ENCODE data around the gene ZNF219. TPM values are rescaled to one million over a fixed set of nuclear protein-coding genes. Genes with fewer than 3 reads are reported as not detected.

The ZNF219 gene
- total and polyA plus RNA-seq, 2 of the 13 experiments (the other 11 are each of a cell fraction or from before 2014, with no cell fraction given) = 34.5 to 36.6 TPM

GRCh38 chr14:21092273-21093011 is 6.0 kb downstream of the ZNF219 start (continued):
- TF ChIP-seq ARID3A (IDR thresholded peaks at IDR 0.05; ENCODE audit: low read depth, low read length) = no peak
- peak; percentile 91 for TF ChIP-seq CSRNP1 (CRISPR knock-in tag; IDR thresholded peaks at IDR 0.05)
- no peak for TF ChIP-seq ZBTB42 (CRISPR knock-in tag; IDR thresholded peaks at IDR 0.05)
- TF ChIP-seq NR2F6 (IDR thresholded peaks at IDR 0.05) = no peak
- TF ChIP-seq NR2F6 (CRISPR knock-in tag; IDR thresholded peaks at IDR 0.05) = peak; percentile 80; the same call in 1 of the 2 replicates
- no peak for TF ChIP-seq ZNF572 (CRISPR knock-in tag; IDR thresholded peaks at IDR 0.05)
- peak; percentile 77; the same call in 1 of the 2 replicates for TF ChIP-seq TIGD3 (CRISPR knock-in tag; IDR thresholded peaks at IDR 0.05; ENCODE audit: borderline replicate concordance)
- no peak for TF ChIP-seq CBX2 (IDR thresholded peaks at IDR 0.05; ENCODE audit: low read depth, low read length)
- TF ChIP-seq CBX2 (CRISPR knock-in tag; IDR thresholded peaks at IDR 0.05; ENCODE audit: low read depth) = no peak
- peak; percentile 70 for TF ChIP-seq FOSL2 (CRISPR knock-in tag; IDR thresholded peaks at IDR 0.05)
- no peak for TF ChIP-seq MZF1 (CRISPR knock-in tag; IDR thresholded peaks at IDR 0.05; ENCODE audit: borderline replicate concordance)
- no peak for TF ChIP-seq E2F1 (CRISPR knock-in tag; IDR thresholded peaks at IDR 0.05)
- no peak for TF ChIP-seq ZNF512B (CRISPR knock-in tag; IDR thresholded peaks at IDR 0.05; ENCODE audit: borderline replicate concordance)
- peak; percentile 94 for TF ChIP-seq MTA1 (CRISPR knock-in tag; IDR thresholded peaks at IDR 0.05; ENCODE audit: borderline replicate concordance)
- peak; percentile 86 for TF ChIP-seq ZNF350 (CRISPR knock-in tag; IDR thresholded peaks at IDR 0.05; ENCODE audit: borderline replicate concordance, low read depth)
- peak; percentile 80; the same call in 1 of the 2 replicates for TF ChIP-seq IRX3 (CRISPR knock-in tag; IDR thresholded peaks at IDR 0.05; ENCODE audit: borderline replicate concordance, low read depth)
- TF ChIP-seq JDP2 (CRISPR knock-in tag; IDR thresholded peaks at IDR 0.05; ENCODE audit: borderline replicate concordance) = no peak
- TF ChIP-seq RORA (CRISPR knock-in tag; IDR thresholded peaks at IDR 0.05) = no peak
- no peak for TF ChIP-seq RAD51 (IDR thresholded peaks at IDR 0.05; ENCODE audit: borderline replicate concordance)

Measured in HepG2 (cell line).